Chondrocyte (in vitro differentiated cells): ENCODE data around the gene GABRA5. TPM values are rescaled to one million over a fixed set of nuclear protein-coding genes. Genes with fewer than 3 reads are reported as not detected.

ENCODE experiments used
- DNase-seq: peaks from one replicate; pipeline ENCODE4 v3.0.0; 2021; ENCODE audit warnings: mixed read lengths, low spot score
- H3K27ac Mint-ChIP-seq: one replicate; pipeline ENCODE4 v1.8.0; 2021; ENCODE audit warnings: mild to moderate bottlenecking, moderate library complexity, mixed read lengths; ENCODE audit not compliant: unreplicated experiment
- H3K27me3 Mint-ChIP-seq: 2 replicates; pipeline ENCODE4 v1.8.0; 2021; ENCODE audit warnings: low read depth, mixed read lengths
- H3K36me3 Mint-ChIP-seq: 2 replicates; pipeline ENCODE4 v1.8.0; 2021; ENCODE audit warnings: low read depth, mixed read lengths
- H3K4me1 Mint-ChIP-seq: 2 replicates; pipeline ENCODE4 v1.8.0; 2021; ENCODE audit warnings: low read depth, mild to moderate bottlenecking, mixed read lengths
- H3K4me3 Mint-ChIP-seq: one replicate; pipeline ENCODE4 v1.8.0; 2021; ENCODE audit warnings: mild to moderate bottlenecking, moderate library complexity, mixed read lengths; ENCODE audit not compliant: unreplicated experiment
- H3K9me3 Mint-ChIP-seq: 2 replicates; pipeline ENCODE4 v1.8.0; 2021; ENCODE audit warnings: low read depth, mixed read lengths
- total RNA-seq: library from RNA; stranded (reverse); gene quantifications from 3 replicates; pipeline ENCODE4 v1.2.1, GENCODE V29; 2021
- TF ChIP-seq, protein P1 (sequence below): fragments of 200-600 bp; sonication (generic); IDR thresholded peaks from 2 replicates; pipeline ENCODE4 v1.5.0; 2021; ENCODE audit warnings: antibody characterized with exemption, mild to moderate bottlenecking, moderate library complexity

Gene GABRA5
- total RNA-seq, 1 donor from 2014 or later: 0.30 TPM

DNA sequence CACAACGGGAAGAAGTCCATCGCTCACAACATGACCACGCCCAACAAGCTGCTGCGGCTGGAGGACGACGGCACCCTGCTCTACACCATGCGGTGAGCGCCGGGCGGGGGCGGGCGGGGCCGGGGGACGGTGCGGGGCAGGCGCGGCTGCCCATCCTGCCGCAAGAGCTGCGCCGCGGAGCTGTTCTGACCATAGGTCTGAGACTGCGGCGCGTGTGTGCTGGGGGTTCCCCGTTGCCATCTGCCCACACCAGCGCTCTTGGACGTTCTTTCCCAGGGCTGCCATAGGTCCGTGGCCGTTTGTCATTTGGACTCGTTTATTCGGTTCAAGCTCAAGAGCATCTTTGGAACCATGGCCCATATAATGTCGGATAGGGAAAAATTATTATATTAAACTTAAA is 16.6 kb downstream of the GABRA5 start:
- Mint-ChIP-seq H3K4me1 (peaks cover 3% of the 10 kb centered on the region), H3K27ac (no peak overlapping the region), H3K4me3 (no peak overlapping the region), H3K27me3 (peaks cover 17% of the 10 kb centered on the region), H3K9me3 (no peaks in the 10 kb centered on the region), H3K36me3 (no peaks in the 10 kb centered on the region)
- TF ChIP-seq, protein P1, sequence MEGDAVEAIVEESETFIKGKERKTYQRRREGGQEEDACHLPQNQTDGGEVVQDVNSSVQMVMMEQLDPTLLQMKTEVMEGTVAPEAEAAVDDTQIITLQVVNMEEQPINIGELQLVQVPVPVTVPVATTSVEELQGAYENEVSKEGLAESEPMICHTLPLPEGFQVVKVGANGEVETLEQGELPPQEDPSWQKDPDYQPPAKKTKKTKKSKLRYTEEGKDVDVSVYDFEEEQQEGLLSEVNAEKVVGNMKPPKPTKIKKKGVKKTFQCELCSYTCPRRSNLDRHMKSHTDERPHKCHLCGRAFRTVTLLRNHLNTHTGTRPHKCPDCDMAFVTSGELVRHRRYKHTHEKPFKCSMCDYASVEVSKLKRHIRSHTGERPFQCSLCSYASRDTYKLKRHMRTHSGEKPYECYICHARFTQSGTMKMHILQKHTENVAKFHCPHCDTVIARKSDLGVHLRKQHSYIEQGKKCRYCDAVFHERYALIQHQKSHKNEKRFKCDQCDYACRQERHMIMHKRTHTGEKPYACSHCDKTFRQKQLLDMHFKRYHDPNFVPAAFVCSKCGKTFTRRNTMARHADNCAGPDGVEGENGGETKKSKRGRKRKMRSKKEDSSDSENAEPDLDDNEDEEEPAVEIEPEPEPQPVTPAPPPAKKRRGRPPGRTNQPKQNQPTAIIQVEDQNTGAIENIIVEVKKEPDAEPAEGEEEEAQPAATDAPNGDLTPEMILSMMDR: no peak
- no peak for DNase-seq

DNA sequence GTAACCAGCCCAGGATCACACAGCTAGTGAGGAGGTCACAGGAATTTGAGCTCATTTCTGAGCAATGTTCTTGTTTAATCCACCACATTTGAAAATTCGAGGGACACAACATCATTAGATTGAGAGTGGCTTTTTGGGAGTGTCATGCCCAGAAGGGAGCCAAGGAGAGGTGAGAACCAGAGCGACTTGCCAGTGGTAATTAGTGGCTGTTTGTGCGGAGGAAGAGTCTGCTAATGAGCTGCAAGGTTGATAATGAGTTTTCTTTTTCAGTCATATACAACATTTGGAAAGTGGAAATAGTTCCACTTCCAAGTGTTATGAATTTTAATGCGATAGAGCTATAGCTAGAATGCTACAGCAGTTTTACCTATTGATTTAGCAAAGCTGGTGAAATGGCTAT is 19.7 kb downstream of the GABRA5 start:
- H3K4me3 Mint-ChIP-seq: no peak overlapping the region
- TF ChIP-seq, protein P1: no peak
- no peaks in the 10 kb centered on the region for H3K36me3 Mint-ChIP-seq
- H3K27ac Mint-ChIP-seq: no peak overlapping the region
- H3K9me3 Mint-ChIP-seq: no peaks in the 10 kb centered on the region
- peaks cover 3% of the 10 kb centered on the region for H3K4me1 Mint-ChIP-seq
- DNase-seq: no peak
- no peaks in the 10 kb centered on the region for H3K27me3 Mint-ChIP-seq

DNA sequence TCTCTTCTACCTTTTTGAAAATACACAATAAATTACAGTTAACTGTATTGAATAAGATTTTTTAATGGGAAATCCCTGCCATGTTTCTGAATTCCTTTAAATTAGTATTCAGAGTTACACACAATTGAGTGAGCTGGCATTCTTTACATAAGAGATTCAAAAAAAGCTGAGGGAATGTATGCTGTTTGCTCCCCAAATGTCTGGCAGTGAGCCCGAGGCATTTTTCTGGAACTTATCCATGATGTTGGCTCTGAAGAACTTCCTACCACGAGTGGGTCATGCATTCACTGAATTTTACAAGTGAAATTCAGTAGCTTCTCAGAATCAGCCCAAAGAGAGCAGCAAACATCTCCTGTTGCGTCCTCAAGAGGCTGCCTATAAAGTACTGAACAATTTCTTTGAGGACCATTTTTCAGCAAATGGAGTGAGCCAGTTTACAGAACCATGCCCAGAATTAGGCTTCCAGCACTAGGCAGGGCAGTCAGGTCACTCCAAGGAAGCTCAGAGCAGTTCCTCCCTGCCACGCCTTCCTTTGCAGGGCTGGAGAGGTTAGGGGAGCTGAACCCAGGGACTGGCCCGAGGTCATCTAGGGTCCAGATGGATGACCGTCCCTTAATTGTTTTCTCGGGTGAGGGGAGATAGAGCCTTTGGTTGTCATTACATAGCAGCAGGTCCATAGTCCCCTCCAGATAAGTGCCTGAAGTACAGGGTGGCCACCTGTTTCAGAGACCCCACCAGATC is 21.2 kb downstream of the GABRA5 start:
- Mint-ChIP-seq H3K27me3 (no peaks in the 10 kb centered on the region), H3K27ac (no peak overlapping the region), H3K4me1 (peaks cover 3% of the 10 kb centered on the region), H3K9me3 (no peaks in the 10 kb centered on the region), H3K4me3 (no peak overlapping the region), H3K36me3 (no peaks in the 10 kb centered on the region)
- no peak for DNase-seq
- TF ChIP-seq, protein P1: no peak

DNA sequence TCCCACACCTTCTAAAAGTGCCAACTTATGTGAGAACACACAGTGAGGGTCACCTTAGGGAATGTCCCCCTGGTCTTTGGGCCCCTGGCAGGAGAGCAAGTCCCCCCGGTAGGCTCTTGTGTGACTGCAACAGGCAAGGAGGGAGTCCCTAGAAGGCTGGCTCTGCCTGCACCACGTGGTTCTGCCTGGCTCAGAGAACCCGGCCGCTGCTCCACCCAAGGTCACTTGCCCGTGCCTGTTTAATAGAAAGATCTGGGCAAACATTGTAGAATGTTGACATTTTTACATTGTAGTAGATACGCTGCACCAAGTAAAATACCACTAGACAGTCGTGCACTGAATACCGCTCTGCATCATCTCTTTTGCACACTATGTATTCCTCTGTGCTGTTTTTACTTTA is 21.9 kb downstream of the GABRA5 start:
- no peak overlapping the region for H3K4me3 Mint-ChIP-seq
- no peaks in the 10 kb centered on the region for H3K27me3 Mint-ChIP-seq
- peaks cover 3% of the 10 kb centered on the region for H3K4me1 Mint-ChIP-seq
- TF ChIP-seq, protein P1: no peak
- no peaks in the 10 kb centered on the region for H3K9me3 Mint-ChIP-seq
- H3K36me3 Mint-ChIP-seq: no peaks in the 10 kb centered on the region
- no peak for DNase-seq
- H3K27ac Mint-ChIP-seq: no peak overlapping the region

DNA sequence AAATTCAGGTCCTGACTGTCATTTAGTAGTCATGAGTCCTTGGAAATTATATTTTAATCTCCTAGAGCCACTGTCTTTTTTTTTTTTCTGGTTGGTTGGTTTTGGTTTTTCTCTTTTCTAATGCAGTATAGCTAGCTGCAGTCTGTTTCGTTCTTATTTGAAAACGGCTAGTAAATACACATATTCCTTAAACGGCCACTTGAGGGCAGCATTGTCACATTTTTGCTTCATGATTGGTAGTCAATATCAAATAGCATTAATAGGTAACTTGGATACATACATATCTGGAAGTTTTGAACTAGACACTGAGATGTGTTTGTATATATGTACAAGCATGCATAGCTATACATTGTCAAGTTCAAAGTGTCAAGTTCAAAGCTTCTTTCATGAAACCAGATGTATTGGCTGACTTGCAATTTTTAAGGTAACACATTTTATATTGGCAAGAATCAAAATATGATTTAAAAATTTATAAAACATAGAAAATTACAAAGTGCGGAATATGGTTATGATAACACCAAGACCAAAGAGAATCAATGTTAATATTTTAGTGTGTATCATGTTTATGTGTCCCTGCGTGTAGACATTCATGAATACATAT is 22.5 kb downstream of the GABRA5 start:
- Mint-ChIP-seq H3K27me3 (no peaks in the 10 kb centered on the region), H3K27ac (no peak overlapping the region), H3K36me3 (no peaks in the 10 kb centered on the region), H3K4me1 (peaks cover 3% of the 10 kb centered on the region), H3K4me3 (no peak overlapping the region), H3K9me3 (no peaks in the 10 kb centered on the region)
- no peak for DNase-seq
- TF ChIP-seq, protein P1: peak; percentile 95
